HG03095 (cell line): ENCODE results near the gene PPIH.
A peak's percentile ranks its signal among the peaks of the same experiment; 100 is the strongest.
"Not testable (repeated sequence)": the region's sequence is repeated elsewhere in the genome, so short reads cannot be mapped to it uniquely, and the experiment has no call there.

Experiments used
- ATAC-seq: cut with Tn5 transposase; IDR thresholded peaks from one replicate; pipeline ENCODE4 v1.9.1; 2021; ENCODE audit warnings: moderate library complexity; ENCODE audit not compliant: unreplicated experiment

Gene PPIH

GRCh38 chr1:42657981-42658876 is at the start of gene PPIH:
Gene PPIH (plus strand): TSS chr1:42658423. CDS start chr1:42658447, 24 bp downstream.
- ATAC-seq, result peak; percentile 97

DNA sequence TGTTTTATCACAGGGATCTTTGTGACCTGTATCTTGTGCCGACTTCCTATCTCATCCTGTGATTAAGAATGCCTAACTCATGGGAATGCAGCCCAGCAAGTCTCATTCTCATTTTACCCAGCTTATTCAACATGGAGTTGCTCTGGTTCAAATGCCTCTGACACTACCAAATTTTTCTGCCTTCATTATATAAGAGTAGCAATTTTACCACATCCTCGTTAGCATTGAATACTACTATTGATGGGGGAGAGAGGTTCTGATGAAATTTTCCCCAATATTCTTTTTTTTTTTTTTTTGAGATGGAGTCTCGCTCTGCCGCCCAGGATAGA is 44.5 kb upstream of the PPIH start:
- no peak for ATAC-seq

DNA sequence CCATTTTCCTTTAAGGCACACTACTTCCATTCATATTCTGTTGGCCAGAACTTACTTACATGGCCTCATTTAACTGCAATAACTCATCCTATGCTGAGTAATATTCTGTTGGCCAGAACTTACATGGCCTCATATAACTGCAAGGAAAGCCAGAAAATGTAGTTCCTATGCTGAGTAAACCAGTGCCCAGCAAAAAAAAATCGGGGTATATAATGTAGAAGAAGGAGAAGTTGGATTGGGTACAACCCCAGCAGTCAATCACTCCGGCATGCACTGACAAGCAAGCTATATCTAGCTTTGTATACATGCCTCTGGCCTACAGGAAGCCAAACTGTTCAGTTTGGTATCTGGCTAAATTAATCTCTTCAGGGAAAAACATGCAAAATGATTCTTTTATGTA is 39.4 kb upstream of the PPIH start:
- no peak for ATAC-seq

DNA sequence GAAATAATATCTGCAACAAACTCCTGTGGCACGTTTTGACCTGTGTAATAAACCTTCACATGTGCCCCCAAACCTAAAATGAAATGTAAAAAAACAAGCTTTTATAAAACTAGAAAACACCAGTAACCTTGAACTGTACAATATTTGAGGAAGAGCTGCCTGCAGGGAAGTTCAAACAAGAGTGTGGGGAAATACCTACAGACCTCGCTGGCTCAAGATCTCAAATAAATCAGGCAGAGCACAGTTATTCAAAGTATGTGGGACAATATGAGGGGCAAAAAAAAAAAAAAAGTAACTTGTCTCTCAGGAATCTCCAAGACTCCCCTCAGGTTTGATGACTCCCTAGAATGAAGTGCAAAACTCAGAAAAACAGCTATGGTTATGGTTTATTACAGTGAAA is 37.9 kb upstream of the PPIH start:
- no peak for ATAC-seq

DNA sequence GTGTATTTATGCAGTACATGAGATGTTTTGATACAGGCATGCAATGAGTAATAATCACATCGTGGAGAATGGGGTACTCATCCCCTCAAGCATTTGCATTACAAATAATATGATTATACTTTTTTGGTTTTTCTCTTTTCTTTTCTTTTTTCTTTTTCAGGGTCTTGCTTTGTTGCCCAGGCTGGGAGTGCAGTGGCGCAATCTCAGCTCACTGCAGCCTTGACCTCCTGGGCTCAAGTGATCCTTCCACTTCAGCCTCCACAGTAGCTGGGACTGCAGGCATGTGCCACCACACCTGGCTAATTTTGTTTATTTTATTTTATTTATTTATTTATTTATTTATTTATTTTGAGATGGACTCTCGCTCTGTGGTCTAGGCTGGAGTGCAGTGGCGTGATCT is 37.0 kb upstream of the PPIH start:
- not testable (repeated sequence) for ATAC-seq

GRCh38 chr1:42627205-42627604 is 31.0 kb upstream of the PPIH start:
- not testable (repeated sequence) for ATAC-seq

- ATAC-seq, result no peak
Measured at GRCh38 chr1:42639116-42639515, 19.1 kb upstream of the PPIH start.

DNA sequence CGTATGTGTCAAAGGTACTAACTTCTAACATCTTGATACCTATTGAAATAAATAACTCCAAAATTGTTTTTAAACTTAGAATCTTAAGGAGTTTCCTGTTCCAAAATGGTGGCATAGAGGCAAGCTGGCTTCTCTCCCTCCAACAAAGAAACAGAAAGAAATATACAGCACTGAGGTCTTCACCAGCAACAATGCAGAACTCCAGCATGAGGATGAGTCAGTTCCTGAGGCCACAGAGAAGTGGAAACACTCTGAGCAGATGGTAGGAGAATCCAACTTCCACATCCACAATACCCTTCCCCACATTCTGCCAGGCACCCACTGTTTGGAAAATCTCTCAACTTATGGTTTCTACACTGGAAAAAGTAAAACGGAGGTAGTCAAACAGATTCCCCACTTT is 12.2 kb upstream of the PPIH start:
- no peak for ATAC-seq

- ATAC-seq, result no peak
Measured at GRCh38 chr1:42657201-42657600, 1.0 kb upstream of the PPIH start.

- no peak for ATAC-seq
Measured at GRCh38 chr1:42658877-42659337, 684 bp downstream of the PPIH start.

DNA sequence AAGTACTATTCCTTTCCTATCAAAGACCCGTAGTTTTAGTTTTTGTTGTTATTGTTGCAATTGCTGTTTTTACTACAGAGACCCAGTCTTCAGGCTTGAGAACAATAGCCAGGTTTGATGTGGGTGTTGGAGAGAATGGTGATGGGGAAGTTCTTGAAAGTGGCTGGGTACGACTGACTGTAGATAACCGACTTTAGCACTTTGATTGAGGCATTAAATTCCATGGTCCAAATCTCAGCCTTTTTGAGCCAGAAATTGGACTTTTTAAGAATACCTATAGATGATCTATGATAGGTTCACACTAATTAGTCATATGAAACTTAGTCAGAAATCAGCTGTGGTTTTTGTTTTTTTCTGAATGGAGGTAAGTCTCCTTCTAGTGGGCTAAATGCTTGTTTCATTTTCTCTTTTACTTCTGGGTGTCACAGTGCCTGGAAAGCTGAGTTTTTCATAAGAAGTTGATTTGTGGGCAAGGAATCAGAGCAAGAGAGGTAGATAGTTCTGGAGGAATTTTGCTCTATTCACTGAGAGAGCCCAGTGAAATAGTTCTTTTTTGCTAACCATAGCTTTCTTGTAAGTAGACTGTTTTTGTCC is 2.8 kb downstream of the PPIH start:
- ATAC-seq, result no peak

GRCh38 chr1:42669936-42670335 is 11.7 kb downstream of the PPIH start:
- ATAC-seq, result no peak

DNA sequence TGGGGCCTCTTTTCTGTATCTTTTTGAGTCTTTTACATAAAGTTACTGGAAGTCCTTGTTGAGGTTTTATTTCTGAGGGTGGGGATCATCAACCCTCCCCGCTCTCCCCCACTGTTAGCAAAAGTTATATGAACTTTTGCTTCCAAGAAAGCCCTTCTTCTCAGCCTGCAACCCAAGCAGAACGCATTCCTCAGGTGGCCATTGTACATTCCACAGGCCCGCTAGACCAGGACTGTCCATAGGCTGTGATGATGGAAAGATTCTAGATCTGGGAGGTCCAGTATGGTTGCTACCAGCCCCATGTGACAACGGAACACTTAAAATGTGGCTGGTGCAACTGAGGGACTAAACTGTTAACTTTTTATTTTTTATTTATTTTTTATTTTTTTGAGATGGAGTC is 12.2 kb downstream of the PPIH start:
- ATAC-seq, result no peak

GRCh38 chr1:42674214-42674613 is 16.0 kb downstream of the PPIH start:
- ATAC-seq, result no peak

DNA sequence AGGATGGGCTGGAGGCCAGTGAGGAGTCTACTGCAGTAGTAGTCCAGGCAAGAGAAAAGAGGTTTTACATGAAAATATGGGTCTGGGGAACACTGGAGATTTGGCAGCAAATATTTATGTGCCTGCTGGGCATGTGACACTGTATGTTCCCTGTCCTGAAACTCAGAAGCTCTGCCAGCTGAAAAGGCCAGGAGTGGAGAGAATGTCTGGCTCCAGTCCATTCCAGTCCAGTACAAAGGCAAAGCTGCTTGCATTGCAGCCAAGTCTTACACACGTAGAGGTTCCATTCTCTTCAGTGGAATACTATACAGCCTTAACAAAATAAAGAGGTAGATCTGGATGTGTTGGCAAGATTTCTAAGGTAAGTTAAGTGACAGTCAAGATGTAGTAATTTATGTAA is 16.5 kb downstream of the PPIH start:
- ATAC-seq, result no peak

DNA sequence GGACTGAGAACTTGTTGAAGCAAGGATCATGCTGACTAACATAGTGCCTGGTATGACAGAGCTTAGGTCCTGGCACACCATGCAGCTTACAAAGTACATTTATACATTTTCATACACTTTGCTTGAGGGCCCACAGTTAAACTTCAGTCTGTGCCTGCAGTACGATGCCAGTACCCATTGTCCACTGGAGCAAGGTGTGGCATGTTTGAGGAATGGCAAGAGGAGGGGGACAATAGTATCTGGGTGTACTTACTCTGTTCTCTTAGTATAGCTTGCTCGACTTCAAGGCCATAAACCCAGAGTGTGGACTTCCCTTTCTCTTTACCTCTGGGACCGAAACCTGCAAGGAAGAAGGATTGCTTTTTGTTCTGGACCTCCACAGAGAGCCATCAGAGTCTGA is 17.2 kb downstream of the PPIH start:
- no peak for ATAC-seq

DNA sequence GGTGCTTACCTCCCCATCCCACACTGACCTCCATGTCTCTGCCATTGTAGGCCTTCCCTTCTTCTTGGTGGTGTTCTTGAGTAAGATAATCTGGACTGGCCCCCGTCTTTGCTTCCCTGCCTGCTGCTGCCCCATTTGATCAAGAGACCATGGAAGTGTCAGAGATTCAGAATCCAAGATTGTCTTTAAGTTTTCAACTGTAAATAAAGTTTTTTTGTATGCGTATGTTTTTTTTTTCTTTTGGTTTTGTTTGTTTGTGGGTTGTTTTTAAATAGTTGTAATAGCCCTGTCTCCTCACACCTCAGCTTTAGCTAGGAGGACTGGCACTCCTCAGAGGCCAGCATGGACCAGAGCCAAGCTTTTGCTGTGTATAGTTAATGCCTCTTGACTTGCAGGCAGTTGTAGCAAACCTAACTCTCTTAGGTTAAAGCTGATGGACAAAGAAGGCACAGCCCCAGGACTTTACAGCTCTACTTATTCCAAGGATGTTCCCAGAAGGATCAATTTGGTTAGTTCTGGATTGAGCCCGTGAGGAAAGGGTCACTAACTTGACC is 18.4 kb downstream of the PPIH start:
- no peak for ATAC-seq

GRCh38 chr1:42679364-42679983 is 21.3 kb downstream of the PPIH start:
- ATAC-seq, result no peak

DNA sequence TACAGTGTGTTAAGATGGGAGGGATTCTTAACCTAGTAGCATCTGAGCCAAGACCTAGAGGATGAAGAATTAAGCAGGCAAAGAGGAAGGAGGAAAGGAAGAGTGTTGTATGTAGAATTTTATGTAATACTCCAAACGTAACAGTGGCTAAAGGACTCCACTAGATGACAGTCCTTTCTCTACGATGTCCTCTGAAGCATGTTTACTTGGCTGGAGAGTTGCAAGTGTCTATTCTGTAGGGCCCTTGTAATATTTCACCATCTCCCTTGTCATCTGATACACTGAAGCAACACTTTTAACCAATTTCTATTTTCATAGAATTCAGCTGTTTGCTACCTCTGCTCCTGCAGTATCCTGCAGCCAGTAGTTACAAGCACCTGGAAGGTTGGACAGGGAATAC is 21.8 kb downstream of the PPIH start:
- ATAC-seq, result no peak

DNA sequence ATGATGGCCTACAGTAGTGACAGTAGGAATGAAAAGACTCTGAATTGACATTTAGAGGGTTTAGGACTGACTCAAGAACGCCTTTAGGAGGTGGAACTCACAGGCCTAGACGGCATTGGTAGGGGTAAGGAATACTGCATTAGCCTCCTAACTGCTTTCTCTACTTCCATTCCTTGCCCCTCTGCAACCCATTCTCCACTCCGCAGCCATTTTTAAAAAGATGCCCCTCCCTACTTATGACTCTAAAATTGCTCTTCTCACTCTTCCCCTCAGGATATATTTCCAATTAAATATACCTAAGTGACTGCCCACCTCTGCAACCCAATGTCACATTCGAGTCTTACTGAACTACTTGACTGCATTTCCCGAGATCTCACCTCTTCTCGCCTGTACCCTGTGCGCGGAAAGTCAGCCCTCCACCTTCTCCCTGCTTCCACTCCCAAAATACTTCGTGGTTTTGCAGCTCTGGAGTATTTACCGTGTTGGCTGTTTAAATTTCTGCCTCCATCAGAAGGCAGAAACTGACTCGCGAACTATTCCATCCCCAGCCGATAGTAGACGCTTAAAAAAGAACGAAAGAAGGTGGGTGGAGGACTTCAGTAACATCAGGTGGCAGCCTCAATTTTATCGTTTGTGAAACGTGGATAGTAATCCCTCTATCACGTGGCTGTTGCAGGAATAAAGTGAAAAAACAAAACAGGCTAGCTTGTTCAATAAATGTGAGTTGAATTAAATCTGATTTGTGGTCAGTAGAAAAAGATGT is 22.9 kb downstream of the PPIH start:
- no peak for ATAC-seq
